ENCODE data around the gene ADCY5.

The ADCY5 gene

GRCh38 chr3:123296836-123297626 lies 151.9 kb downstream of the ADCY5 start:
- DNase-seq: no peak

GRCh38 chr3:123296261-123296660 lies 152.6 kb downstream of the ADCY5 start:
- no peak for DNase-seq

GRCh38 chr3:123295901-123296250 lies 153.0 kb downstream of the ADCY5 start:
- DNase-seq: no peak

- DNase-seq: no peak
These were observed 153.6 kb downstream of the ADCY5 start for GRCh38 chr3:123295171-123295900.

DNA sequence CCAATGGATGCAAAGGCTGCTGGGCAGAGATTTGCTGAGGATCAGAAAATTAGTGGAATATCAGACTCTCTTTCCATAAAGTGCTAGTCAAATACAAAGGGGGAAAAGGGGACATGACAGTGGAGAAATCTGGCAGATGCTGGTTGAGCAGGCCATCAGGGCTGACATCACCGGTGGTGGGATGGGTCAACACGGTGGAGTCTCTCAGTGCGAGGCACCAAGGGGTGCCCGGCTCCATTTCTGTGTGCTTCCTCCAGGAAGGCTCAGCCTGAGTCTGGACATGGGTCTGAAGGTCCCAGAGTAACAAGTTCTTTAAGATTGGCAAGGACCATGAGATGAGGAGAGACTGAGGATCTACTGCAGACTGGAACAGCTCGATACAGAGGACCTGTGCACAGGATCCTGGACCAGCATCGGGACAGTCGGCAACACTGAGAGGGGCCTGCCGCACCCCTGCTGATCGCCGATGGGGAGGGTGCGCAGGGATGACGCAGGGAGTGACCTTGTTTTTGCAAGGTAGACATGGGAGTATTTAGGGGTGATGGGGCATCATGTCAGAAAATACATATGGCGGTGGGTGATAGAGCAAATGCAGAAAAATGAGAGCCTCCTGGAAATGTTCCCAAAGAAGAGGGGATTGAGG lies 154.5 kb downstream of the ADCY5 start:
- no peak for DNase-seq

DNA sequence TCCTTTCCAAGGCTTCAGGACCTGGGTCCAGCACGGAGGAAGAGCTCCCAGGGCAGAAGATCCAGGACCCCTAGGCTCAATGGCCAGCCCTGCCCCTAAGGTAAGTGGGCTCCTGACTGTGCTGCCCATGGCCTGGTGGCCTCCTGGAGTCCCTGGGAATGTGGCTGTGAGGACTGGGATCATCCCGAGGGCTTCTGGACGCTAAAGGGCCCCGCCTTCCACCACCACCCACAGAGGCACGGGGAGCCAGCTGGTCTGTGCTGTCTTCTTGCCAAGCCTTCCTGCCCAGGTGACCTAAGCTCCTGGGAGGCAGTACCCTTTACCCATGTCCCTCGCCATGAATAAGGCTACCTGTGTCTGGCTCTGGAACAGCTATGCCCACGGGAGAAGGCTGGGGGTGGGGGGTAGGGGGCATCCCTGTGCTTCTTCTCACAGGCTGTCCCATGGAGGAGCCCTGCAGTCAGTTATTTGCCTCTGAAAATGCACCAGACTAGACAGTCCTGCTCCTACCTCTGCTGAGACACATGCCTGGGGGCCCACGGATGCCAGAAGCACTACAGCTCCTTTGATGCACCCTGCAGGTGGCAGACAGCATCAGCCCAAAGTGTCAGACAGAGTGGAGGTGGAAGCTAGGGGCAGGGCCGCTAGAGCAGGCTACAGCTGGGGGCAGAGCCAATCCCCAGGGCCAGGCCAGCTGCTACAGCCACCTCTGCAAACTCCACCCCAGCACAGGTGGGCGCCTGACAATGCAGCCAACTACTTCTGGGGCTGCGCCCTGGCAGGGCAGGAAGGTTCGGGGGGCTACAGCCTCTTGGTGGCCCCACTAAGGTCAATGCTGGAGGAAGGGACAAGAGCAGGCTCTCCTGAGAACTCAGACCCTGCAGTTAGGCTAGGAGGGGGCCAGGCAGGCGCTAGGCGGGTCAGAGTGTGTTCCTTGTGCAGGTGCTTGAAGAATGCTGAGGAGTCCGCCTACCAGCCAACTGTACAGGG lies 156.3 kb downstream of the ADCY5 start:
- no peak for DNase-seq

DNA sequence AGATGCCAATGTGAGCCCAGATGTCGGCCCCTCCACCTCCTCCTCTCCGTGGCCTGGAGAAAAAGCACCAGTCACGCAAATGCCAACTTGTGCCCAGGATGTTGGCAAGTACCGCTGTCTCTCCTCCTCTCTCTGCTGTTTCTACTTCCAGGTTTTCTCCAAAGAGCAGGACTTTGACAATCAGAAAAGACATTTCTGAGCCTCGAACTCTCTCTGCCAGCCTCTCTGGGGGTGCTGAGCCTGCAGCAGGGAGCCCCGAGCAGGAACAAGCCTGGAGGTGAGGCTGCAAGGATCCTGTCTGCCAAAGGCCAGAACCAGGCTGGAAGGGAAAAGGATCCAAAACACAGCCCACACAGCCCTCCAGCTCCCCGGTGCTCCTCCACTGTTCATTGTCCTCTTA lies 157.5 kb downstream of the ADCY5 start:
- DNase-seq: no peak

DNA sequence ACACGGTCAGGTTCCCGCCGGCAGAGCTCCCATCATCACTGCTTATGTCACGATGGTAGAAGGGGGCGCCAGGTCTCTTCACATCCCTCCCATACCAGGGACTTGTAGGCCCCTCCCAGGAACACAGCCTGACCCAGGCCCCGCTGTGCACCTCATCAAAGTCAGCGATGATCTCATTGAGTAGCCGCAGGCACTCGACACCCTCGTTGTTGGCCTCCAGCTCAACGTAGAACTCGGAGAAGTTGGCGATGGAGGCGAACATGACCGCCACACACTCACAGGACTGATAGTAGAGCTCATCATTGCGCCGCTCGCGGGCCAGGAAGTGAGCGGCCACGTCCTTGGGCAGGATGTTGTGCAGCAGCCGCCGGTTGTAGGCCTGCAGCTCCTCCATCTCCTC lies 157.9 kb downstream of the ADCY5 start:
- DNase-seq: no peak

GRCh38 chr3:123290107-123290930 lies 158.6 kb downstream of the ADCY5 start:
- DNase-seq: no peak

- DNase-seq: no peak
These were observed 159.3 kb downstream of the ADCY5 start for GRCh38 chr3:123289391-123290106.

GRCh38 chr3:123287962-123288302 lies 161.0 kb downstream of the ADCY5 start:
- no peak for DNase-seq

DNA sequence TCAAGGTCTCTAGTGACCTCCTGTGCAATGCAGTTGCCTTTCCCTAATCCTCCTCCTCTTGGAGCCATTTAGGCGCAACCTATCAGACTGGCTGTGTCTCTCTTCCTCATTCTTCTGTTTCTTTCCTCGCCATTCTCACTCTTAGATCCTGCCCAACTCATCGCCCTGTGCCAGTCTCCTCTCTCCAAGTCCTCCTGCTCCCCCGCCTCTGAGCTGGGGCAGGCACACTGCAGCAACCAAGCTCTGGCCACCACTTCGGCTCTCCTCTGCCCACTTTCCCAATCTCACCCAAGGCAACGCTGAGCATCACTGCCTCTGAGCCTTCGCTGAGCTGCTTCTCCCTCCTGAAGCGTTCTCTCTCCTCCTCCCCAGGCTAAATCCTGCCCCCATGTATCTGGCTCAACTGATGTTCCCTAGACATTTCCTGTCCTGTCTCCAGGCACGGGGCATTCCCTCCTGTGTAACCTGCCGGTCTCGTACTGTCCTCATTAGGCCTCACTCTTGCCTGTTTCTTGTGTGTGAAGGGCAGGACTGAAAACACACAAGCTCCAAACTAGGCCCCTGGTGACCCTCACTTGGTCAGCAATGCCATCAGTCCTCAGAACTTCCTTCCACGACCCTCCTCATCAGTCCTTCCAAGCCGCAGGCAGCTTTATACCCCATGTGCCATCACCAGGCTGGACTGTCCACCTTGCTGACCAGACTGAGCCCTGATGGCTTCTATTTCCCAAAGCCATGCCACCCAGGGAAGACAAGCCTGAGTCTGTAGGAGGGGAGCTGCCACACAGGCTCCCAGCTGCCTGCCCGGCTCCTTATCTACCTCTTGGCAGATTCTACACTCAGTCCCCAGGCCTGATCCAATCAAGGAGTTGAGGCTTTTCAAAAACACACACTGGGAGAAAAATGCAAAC lies 161.6 kb downstream of the ADCY5 start:
- no peak for DNase-seq

GRCh38 chr3:123286308-123287023 lies 162.4 kb downstream of the ADCY5 start:
- peak; percentile 7 for DNase-seq

DNA sequence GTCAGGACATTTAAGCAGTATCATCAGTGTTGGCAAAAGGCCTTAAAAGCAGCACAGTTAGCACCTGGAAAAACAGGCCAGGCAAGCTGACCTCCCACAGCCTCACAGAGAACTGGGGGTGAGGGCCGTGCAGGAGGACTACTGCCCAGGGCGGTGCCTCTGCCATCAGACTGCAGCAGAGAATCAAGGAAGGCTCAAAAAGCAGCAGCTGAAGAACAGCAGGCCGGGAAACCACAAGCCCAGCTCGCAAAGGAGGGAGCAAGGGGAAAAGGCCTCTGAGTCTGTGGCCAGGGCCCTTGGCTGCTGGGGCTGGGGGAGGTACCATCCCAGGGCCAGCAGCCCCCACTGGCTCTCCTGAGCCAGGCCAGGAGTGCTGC lies 163.0 kb downstream of the ADCY5 start:
- no peak for DNase-seq

- DNase-seq: no peak
These were observed 163.4 kb downstream of the ADCY5 start for GRCh38 chr3:123285479-123285878.

- DNase-seq: no peak
These were observed 163.8 kb downstream of the ADCY5 start for GRCh38 chr3:123285066-123285465.

- DNase-seq: no peak
These were observed 164.4 kb downstream of the ADCY5 start for GRCh38 chr3:123284399-123285010.

- no peak for DNase-seq
These were observed 165.1 kb downstream of the ADCY5 start for GRCh38 chr3:123283657-123284398.
